ENCODE results near the gene SYCP2.

DNA sequence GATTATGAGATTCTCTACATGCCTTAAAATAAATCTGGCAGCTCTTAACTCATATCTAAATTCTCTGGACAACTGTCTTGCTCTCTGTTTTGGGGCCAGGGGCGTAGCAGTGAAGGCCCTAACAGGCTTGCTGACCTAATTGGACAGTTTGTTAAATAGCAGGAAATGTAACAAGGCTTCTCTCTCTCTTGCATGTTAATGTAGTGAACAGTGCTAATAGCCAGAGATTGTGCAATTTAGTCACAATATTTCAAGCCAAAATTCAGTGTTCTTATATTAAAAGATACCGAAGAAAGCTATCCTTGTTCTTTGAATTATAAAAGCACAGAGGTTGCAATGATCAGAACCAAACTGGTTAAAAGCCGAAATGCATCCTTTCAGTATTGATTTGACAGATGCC, 3.7 kb upstream of the SYCP2 start:
- TF ChIP-seq, protein P1, sequence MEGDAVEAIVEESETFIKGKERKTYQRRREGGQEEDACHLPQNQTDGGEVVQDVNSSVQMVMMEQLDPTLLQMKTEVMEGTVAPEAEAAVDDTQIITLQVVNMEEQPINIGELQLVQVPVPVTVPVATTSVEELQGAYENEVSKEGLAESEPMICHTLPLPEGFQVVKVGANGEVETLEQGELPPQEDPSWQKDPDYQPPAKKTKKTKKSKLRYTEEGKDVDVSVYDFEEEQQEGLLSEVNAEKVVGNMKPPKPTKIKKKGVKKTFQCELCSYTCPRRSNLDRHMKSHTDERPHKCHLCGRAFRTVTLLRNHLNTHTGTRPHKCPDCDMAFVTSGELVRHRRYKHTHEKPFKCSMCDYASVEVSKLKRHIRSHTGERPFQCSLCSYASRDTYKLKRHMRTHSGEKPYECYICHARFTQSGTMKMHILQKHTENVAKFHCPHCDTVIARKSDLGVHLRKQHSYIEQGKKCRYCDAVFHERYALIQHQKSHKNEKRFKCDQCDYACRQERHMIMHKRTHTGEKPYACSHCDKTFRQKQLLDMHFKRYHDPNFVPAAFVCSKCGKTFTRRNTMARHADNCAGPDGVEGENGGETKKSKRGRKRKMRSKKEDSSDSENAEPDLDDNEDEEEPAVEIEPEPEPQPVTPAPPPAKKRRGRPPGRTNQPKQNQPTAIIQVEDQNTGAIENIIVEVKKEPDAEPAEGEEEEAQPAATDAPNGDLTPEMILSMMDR (IDR thresholded peaks at IDR 0.05), result no peak
- no peak for TF ChIP-seq POLR2AphosphoS5 (IDR thresholded peaks at IDR 0.05)
